ENCODE measurements around the gene TRAF2. TPM values are rescaled to one million over a fixed set of nuclear protein-coding genes. Genes with fewer than 3 reads are reported as not detected.

Gene TRAF2
- total RNA-seq, 1 experiment from 2014 or later, result 11.5 TPM

GRCh38 chr9:136903041-136903554 is 16.8 kb downstream of the TRAF2 start:
- no TSS peak for BruUV-seq (replicated peaks)
- H3K36me3 ChIP-seq (ENCODE audit: low read depth, low read length), result peaks cover 5% of the 10 kb centered on the region; the same call in 1 of the 2 replicates
- H3K9ac ChIP-seq (ENCODE audit: low read length), result no peak overlapping the region
- peak overlapping the region; percentile 99 for H3K27ac ChIP-seq (ENCODE audit: low read length)
- H3K9me2 ChIP-seq (replicated peaks; ENCODE audit: low read length), result no peaks in the 10 kb centered on the region
- no peak overlapping the region for H3K4me3 ChIP-seq (ENCODE audit: low read length)
- CTCF ChIA-PET, result no interaction called here
- H3K27me3 ChIP-seq (ENCODE audit: low read length), result no peaks in the 10 kb centered on the region
- H3K79me2 ChIP-seq (ENCODE audit: low read length), result 0 out of 2 replicates have a peak, but pooled peaks cover 6% of the 10 kb centered on the region
- no peak overlapping the region for H2AFZ ChIP-seq (ENCODE audit: low read length)
- peaks cover 4% of the 10 kb centered on the region for H3F3A ChIP-seq (ENCODE audit: low read length, unreplicated experiment)
- peaks cover 31% of the 10 kb centered on the region for H3K4me1 ChIP-seq (ENCODE audit: insufficient read depth, low read length)
- TF ChIP-seq EZH2phosphoT487 (IDR thresholded peaks at IDR 0.05; ENCODE audit: borderline replicate concordance, low read length) (no peak), CTCF (conservative IDR thresholded peaks at IDR 0.05; ENCODE audit: low read depth, low read length) (no peak), EZH2 (IDR thresholded peaks at IDR 0.05; ENCODE audit: low read length, unreplicated experiment) (no peak)
- DNase-seq (no peak), ATAC-seq (no peak)
- H3K4me2 ChIP-seq (ENCODE audit: low read length), result no peak overlapping the region
- intact Hi-C loops (cut with micrococcal nuclease), result loop anchor here (5.0 kb wide), 1 partner anchor 124 kb away; the partner anchor contains the start of gene ABCA2
- H3K9me3 ChIP-seq (ENCODE audit: low read length), result no peaks in the 10 kb centered on the region
- H4K20me1 ChIP-seq (ENCODE audit: low read length), result no peaks in the 10 kb centered on the region
- POLR2A ChIA-PET (ENCODE audit: unreplicated experiment), result no interaction called here

- Histone ChIP-seq H4K20me1 (ENCODE audit: low read length) (no peaks in the 10 kb centered on the region), H3K4me3 (ENCODE audit: low read length) (no peak overlapping the region), H3K9ac (ENCODE audit: low read length) (no peak overlapping the region), H3K27ac (ENCODE audit: low read length) (no peak overlapping the region), H3K27me3 (ENCODE audit: low read length) (no peaks in the 10 kb centered on the region), H3K36me3 (ENCODE audit: low read depth, low read length) (peaks cover 5% of the 10 kb centered on the region; the same call in 1 of the 2 replicates), H2AFZ (ENCODE audit: low read length) (no peak overlapping the region), H3K4me1 (ENCODE audit: insufficient read depth, low read length) (peaks cover 18% of the 10 kb centered on the region), H3K79me2 (ENCODE audit: low read length) (0 out of 2 replicates have a peak, but pooled peaks cover 6% of the 10 kb centered on the region), H3K9me2 (replicated peaks; ENCODE audit: low read length) (no peaks in the 10 kb centered on the region), H3F3A (ENCODE audit: low read length, unreplicated experiment) (no peaks in the 10 kb centered on the region), H3K4me2 (ENCODE audit: low read length) (no peak overlapping the region), H3K9me3 (ENCODE audit: low read length) (no peaks in the 10 kb centered on the region)
- ChIA-PET POLR2A (ENCODE audit: unreplicated experiment) (no interaction called here), CTCF (no interaction called here)
- ATAC-seq (no peak), DNase-seq (no peak)
- intact Hi-C loops (cut with micrococcal nuclease), result no loop called here
- no TSS peak for BruUV-seq (replicated peaks)
- no peak for TF ChIP-seq EZH2 (IDR thresholded peaks at IDR 0.05; ENCODE audit: low read length, unreplicated experiment)
- no peak for TF ChIP-seq CTCF (conservative IDR thresholded peaks at IDR 0.05; ENCODE audit: low read depth, low read length)
- no peak for TF ChIP-seq EZH2phosphoT487 (IDR thresholded peaks at IDR 0.05; ENCODE audit: borderline replicate concordance, low read length)
Observed at GRCh38 chr9:136906266-136906665, 19.9 kb downstream of the TRAF2 start.

Data from PC-3 (cell line).